ENCODE results near the gene POMGNT2. TPM values are rescaled to one million over a fixed set of nuclear protein-coding genes. Genes with fewer than 3 reads are reported as not detected.

POMGNT2 gene
- total RNA-seq, 1 experiment from 2014 or later, result 10.1 TPM

DNA sequence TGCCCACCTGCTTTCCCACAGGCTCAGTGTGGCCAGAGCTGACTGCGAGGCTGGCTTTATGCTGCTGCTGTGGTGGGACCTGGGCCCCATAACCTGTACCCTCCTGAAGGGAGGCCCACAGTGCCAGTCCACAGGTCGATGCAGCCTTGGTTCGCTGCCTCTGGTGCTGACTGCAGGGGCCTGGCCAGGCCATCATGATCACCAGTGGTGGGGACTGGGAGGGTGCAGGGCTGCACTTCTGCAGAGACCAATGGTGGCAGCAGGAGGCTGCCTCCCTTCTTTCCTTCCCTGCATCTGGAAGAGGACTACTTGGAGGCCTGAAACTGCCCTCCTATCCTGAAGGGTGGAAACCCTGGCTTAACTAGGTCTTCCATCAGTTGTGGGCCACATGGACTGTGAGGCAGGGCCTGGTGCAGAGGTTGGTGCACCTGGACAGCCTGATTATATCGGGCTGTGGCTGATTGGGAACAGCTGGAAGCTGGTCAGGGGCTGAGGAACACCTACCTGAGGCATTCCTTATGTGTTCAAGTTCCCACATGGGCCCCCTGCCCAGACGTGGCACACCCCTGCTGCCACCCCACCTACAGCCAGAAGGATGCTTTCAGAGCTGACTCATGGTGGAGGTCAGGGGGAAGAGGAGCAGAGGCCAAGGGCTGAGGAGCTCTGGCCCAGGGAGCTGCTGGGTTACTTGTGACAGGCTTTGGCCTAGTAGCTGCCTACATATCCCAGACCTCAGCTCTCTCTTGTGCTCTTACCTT lies 29.8 kb downstream of the POMGNT2 start:
- CTCF ChIA-PET, result no interaction called here

DNA sequence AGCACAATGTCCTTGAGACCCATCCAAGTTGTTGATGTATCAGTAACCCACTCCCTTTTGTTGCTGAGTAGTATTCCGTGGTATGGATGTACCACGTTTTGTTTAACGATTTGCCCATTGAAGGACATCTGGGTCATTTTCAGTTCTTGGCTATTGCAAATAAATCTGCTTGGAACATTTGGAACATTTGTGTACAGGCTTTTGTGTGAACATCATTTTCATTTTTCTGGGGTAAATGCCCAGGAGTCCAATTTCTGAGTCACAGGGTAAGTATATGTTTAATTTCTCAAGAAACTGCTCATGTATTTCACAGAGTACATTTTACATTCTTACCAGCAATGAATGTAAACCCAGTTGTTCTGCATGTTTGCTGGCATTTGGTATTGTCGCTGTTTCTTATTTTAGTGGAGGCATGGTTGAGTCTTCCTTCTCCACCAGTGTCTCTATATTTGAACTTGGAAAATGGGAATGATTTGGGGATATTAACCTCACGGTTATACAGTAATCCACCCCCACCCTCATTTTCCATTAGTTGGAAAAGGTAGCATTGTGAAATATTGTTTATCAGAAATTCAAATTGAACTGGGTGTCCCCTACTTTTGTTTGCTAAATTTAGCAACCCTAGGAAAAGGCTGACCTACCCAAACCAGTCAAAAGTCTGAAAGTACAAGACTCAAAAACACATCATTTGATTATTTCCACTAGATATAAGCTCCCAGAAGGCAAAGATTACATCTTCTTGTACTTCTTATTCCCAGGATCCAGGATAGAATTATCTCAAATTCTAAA lies 30.8 kb downstream of the POMGNT2 start:
- ATAC-seq, result no peak
- in situ Hi-C loops (cut with HindIII; ENCODE audit: low pct_unique_long_range_greater_than_20kb, low sequenced_read_pairs), result no loop called here

More for the DNA sequence above, 29.8 kb downstream of the POMGNT2 start:
- Histone ChIP-seq H3K36me3 (ENCODE audit: control insufficient read depth, insufficient read depth, low read length) (no peaks in the 10 kb centered on the region), H3K9me3 (ENCODE audit: control insufficient read depth, insufficient read depth, low read depth, low read length) (no peaks in the 10 kb centered on the region), H3K4me3 (ENCODE audit: low read depth in 2 of 2, low read length in 2 of 2) (no peak overlapping the region), H3K4me1 (ENCODE audit: control insufficient read depth, insufficient read depth, low read length) (no peaks in the 10 kb centered on the region), H3K27me3 (ENCODE audit: control insufficient read depth, insufficient read depth, low read length) (no peaks in the 10 kb centered on the region), H3K27ac (ENCODE audit: low read length) (no peak overlapping the region)
- no peak for TF ChIP-seq POLR2AphosphoS5 (IDR thresholded peaks at IDR 0.05; ENCODE audit: low read depth, low read length)
- TF ChIP-seq, protein P1, sequence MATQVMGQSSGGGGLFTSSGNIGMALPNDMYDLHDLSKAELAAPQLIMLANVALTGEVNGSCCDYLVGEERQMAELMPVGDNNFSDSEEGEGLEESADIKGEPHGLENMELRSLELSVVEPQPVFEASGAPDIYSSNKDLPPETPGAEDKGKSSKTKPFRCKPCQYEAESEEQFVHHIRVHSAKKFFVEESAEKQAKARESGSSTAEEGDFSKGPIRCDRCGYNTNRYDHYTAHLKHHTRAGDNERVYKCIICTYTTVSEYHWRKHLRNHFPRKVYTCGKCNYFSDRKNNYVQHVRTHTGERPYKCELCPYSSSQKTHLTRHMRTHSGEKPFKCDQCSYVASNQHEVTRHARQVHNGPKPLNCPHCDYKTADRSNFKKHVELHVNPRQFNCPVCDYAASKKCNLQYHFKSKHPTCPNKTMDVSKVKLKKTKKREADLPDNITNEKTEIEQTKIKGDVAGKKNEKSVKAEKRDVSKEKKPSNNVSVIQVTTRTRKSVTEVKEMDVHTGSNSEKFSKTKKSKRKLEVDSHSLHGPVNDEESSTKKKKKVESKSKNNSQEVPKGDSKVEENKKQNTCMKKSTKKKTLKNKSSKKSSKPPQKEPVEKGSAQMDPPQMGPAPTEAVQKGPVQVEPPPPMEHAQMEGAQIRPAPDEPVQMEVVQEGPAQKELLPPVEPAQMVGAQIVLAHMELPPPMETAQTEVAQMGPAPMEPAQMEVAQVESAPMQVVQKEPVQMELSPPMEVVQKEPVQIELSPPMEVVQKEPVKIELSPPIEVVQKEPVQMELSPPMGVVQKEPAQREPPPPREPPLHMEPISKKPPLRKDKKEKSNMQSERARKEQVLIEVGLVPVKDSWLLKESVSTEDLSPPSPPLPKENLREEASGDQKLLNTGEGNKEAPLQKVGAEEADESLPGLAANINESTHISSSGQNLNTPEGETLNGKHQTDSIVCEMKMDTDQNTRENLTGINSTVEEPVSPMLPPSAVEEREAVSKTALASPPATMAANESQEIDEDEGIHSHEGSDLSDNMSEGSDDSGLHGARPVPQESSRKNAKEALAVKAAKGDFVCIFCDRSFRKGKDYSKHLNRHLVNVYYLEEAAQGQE (IDR thresholded peaks at IDR 0.05; ENCODE audit: insufficient read depth in 1 of 2, low read depth in 2 of 2, low read length in 1 of 2), result no peak
- TF ChIP-seq, protein P2, sequence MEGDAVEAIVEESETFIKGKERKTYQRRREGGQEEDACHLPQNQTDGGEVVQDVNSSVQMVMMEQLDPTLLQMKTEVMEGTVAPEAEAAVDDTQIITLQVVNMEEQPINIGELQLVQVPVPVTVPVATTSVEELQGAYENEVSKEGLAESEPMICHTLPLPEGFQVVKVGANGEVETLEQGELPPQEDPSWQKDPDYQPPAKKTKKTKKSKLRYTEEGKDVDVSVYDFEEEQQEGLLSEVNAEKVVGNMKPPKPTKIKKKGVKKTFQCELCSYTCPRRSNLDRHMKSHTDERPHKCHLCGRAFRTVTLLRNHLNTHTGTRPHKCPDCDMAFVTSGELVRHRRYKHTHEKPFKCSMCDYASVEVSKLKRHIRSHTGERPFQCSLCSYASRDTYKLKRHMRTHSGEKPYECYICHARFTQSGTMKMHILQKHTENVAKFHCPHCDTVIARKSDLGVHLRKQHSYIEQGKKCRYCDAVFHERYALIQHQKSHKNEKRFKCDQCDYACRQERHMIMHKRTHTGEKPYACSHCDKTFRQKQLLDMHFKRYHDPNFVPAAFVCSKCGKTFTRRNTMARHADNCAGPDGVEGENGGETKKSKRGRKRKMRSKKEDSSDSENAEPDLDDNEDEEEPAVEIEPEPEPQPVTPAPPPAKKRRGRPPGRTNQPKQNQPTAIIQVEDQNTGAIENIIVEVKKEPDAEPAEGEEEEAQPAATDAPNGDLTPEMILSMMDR (IDR thresholded peaks at IDR 0.05), result no peak
- no peak for TF ChIP-seq TCF7L2 (IDR thresholded peaks at IDR 0.05; ENCODE audit: low read depth, low read length)
- TF ChIP-seq SIN3A (IDR thresholded peaks at IDR 0.05; ENCODE audit: borderline replicate concordance, insufficient read depth, low read depth, low read length), result no peak
- BruUV-seq (replicated peaks), result no TSS peak
- DNase-seq (ENCODE audit: low read depth, low spot score) (no peak), ATAC-seq (no peak)
- POLR2A ChIA-PET, result no interaction called here
- intact Hi-C loops (cut with micrococcal nuclease; ENCODE audit: unreplicated experiment), result no loop called here
- in situ Hi-C loops (cut with HindIII; ENCODE audit: low pct_unique_long_range_greater_than_20kb, low sequenced_read_pairs), result no loop called here

More for the DNA sequence above, 30.8 kb downstream of the POMGNT2 start:
- intact Hi-C loops (cut with micrococcal nuclease; ENCODE audit: unreplicated experiment), result no loop called here
- Histone ChIP-seq H3K4me3 (ENCODE audit: low read depth in 2 of 2, low read length in 2 of 2) (no peak overlapping the region), H3K9me3 (ENCODE audit: control insufficient read depth, insufficient read depth, low read depth, low read length) (no peaks in the 10 kb centered on the region), H3K4me1 (ENCODE audit: control insufficient read depth, insufficient read depth, low read length) (no peaks in the 10 kb centered on the region), H3K27me3 (ENCODE audit: control insufficient read depth, insufficient read depth, low read length) (no peaks in the 10 kb centered on the region), H3K36me3 (ENCODE audit: control insufficient read depth, insufficient read depth, low read length) (no peaks in the 10 kb centered on the region), H3K27ac (ENCODE audit: low read length) (no peak overlapping the region)
- CTCF ChIA-PET, result no interaction called here
- BruUV-seq (replicated peaks), result no TSS peak
- POLR2A ChIA-PET, result no interaction called here
- TF ChIP-seq, protein P1 (IDR thresholded peaks at IDR 0.05; ENCODE audit: insufficient read depth in 1 of 2, low read depth in 2 of 2, low read length in 1 of 2), result no peak
- TF ChIP-seq SIN3A (IDR thresholded peaks at IDR 0.05; ENCODE audit: borderline replicate concordance, insufficient read depth, low read depth, low read length), result no peak
- TF ChIP-seq, protein P2 (IDR thresholded peaks at IDR 0.05), result no peak
- no peak for DNase-seq (ENCODE audit: low read depth, low spot score)

Measured in Panc1 (cell line).